ENCODE results near the gene QPCTL.

DNA sequence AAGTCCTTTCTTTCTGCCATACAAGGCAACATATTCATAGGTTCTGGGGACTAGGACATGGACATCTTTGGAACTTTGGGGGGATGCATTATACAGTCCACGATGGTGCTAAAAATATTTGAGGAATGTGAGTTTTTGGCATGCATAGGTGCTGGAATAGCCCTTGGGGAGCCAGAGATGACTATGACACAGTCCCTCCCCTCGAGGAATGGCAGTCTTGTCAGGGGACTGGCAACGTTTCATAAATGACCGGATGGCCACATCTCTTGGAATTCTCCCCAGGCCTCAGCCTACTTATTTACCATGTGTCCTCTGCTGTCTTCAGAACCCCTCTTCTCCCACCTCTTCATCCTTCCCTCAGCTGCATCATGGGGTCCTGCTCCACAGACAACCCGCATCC is 54.4 kb downstream of the QPCTL start:
- TF ChIP-seq, protein P1, sequence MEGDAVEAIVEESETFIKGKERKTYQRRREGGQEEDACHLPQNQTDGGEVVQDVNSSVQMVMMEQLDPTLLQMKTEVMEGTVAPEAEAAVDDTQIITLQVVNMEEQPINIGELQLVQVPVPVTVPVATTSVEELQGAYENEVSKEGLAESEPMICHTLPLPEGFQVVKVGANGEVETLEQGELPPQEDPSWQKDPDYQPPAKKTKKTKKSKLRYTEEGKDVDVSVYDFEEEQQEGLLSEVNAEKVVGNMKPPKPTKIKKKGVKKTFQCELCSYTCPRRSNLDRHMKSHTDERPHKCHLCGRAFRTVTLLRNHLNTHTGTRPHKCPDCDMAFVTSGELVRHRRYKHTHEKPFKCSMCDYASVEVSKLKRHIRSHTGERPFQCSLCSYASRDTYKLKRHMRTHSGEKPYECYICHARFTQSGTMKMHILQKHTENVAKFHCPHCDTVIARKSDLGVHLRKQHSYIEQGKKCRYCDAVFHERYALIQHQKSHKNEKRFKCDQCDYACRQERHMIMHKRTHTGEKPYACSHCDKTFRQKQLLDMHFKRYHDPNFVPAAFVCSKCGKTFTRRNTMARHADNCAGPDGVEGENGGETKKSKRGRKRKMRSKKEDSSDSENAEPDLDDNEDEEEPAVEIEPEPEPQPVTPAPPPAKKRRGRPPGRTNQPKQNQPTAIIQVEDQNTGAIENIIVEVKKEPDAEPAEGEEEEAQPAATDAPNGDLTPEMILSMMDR (IDR thresholded peaks at IDR 0.05; ENCODE audit: insufficient read depth, low read length), result no peak
- TF ChIP-seq SPI1 (IDR thresholded peaks at IDR 0.05; ENCODE audit: borderline replicate concordance, low read depth), result no peak
